Motor neuron (in vitro differentiated cells): ENCODE results near the gene CPSF6. TPM values are rescaled to one million over a fixed set of nuclear protein-coding genes. Genes with fewer than 3 reads are reported as not detected.
"Not testable (repeated sequence)": the region's sequence is repeated elsewhere in the genome, so short reads cannot be mapped to it uniquely, and the experiment has no call there.

Experiments used
- ATAC-seq, 8 experiments: fragments of 200-7000 bp; cut with Tn5 transposase; replicated peaks in 6 of 8; 2 replicates each; pipeline ENCODE4 v1.8.0; 2021; ENCODE audit warnings: mild to moderate bottlenecking in 8 of 8, moderate library complexity in 8 of 8
- H3K27ac ChIP-seq, 2 donors: fragments of 250-450 bp; sonication (Bioruptor Pico); 2 replicates each; pipeline ENCODE4 v1.9.0; 2021; ENCODE audit warnings: antibody characterized with exemption in 2 of 2, mild to moderate bottlenecking in 2 of 2, moderate library complexity in 1 of 2
- H3K4me1 ChIP-seq, 2 donors: fragments of 250-450 bp; sonication (Bioruptor Pico); replicated peaks in 1 of 2; 2 replicates each; pipeline ENCODE4 v1.6.1; 2021; ENCODE audit warnings: antibody characterized with exemption in 2 of 2, mild to moderate bottlenecking in 2 of 2, moderate library complexity in 1 of 2
- H3K4me3 ChIP-seq, 5 donors: fragments of 250-450 bp; sonication (Bioruptor Pico); 2 replicates each; pipeline ENCODE4 v1.9.0; 2021; ENCODE audit warnings: antibody characterized with exemption in 5 of 5, mild to moderate bottlenecking in 5 of 5, moderate library complexity in 4 of 5
- WGBS, 10 experiments: fragments of 450-650 bp; shearing (Covaris generic); methylation state at CpG; one replicate each; pipeline ENCODE4 v1.0.0; 2022; 5-methylcytosine and 5-hydroxymethylcytosine counted together
- in situ Hi-C, 9 experiments: fragments of 400-800 bp; cut with MboI; loops; one replicate each; pipeline ENCODE4 v1.15.0; 2021; ENCODE audit warnings: low sequenced_read_pairs in 9 of 9, low pct_unique_long_range_greater_than_20kb in 2 of 9; ENCODE audit not compliant: unreplicated experiment in 9 of 9
- total RNA-seq, 8 experiments: library from RNA; unstranded; fragments of 300-600 nt; gene quantifications; 2 replicates each; pipeline versions ENCODE4 v1.2.3 to v1.2.4, GENCODE V29; 2022

CPSF6 gene
- total RNA-seq, 8 experiments from 2014 or later, result 31.1 to 95.1 (median 63.8) TPM

DNA sequence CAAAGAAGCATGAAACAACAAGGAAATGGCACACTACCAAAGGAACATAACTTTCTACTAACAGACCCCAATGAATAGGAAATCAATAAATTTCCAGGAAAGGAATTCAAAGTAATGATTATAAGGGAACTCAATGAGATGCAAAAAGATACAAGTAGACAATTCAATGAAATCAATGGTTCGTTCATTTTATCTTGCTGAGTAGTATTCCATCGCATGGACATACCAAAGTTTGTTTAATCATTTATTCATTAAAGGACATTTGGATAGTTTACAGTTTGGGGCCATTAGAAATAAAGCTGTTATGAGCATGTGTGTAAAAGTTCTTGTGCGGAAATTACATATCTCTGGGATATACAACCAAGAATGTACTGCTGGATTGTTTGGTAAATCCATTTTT lies 73.8 kb downstream of the CPSF6 start:
- in situ Hi-C loops, result no loop called here
- no peak overlapping the region for H3K27ac ChIP-seq
- H3K4me3 ChIP-seq, result no peak overlapping the region
- no peaks in the 10 kb centered on the region for H3K4me1 ChIP-seq
- WGBS, 10 experiments, result 30 to 100% (median 74%) methylated on average over 1 to 3 of the region's 3 CpGs; no CpG with 5 or more reads in 1 of the 10 experiments
- ATAC-seq, result no peak

GRCh38 chr12:69316784-69317183 lies 77.4 kb downstream of the CPSF6 start:
- H3K4me3 ChIP-seq, ATAC-seq, in situ Hi-C loops, H3K27ac ChIP-seq, H3K4me1 ChIP-seq: not testable (repeated sequence)

DNA sequence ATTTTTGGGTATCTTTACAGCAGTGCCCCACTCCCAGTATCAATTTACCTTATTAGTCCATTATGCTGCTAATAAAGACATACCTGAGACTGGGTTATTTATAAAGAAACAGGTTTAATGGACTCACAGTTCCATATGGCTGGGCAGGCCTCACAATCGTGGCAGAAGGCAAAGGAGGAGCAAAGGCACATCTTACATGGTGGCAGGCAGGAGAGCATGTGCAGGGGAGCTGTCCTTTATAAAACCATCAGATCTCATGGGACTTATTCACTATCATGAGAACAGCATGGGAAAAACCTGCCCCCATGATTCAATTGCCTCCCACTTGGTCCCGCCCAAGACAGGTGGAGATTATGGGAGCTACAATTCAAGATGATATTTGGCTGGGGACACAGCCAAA lies 77.9 kb downstream of the CPSF6 start:
- H3K27ac ChIP-seq, ATAC-seq, H3K4me3 ChIP-seq, H3K4me1 ChIP-seq, in situ Hi-C loops: not testable (repeated sequence)
- WGBS, 10 experiments, result 0 to 100% (median 60%) methylated on average over 1 to 2 of the region's 2 CpGs; no CpG with 5 or more reads in 3 of the 10 experiments

- H3K27ac ChIP-seq, result no peak overlapping the region
- H3K4me3 ChIP-seq, result no peak overlapping the region
- 50 to 96% (median 83%) methylated on average over 1 to 2 of the region's 2 CpGs; no CpG with 5 or more reads in 2 of the 10 experiments for WGBS, 10 experiments
- in situ Hi-C loops, result no loop called here
- no peak for ATAC-seq
- no peaks in the 10 kb centered on the region for H3K4me1 ChIP-seq
Measured at GRCh38 chr12:69318225-69318624, 78.9 kb downstream of the CPSF6 start.

- no peak for ATAC-seq
- no peak overlapping the region for H3K27ac ChIP-seq
- no peak overlapping the region for H3K4me3 ChIP-seq
- in situ Hi-C loops, result no loop called here
- H3K4me1 ChIP-seq, result no peaks in the 10 kb centered on the region
- 88 to 100% (median 100%) methylated on average over 1 of the region's 1 CpG; no CpG with 5 or more reads in 7 of the 10 experiments for WGBS, 10 experiments
Measured at GRCh38 chr12:69321351-69321750, 82.0 kb downstream of the CPSF6 start.

Other genes starting within 250 kb of the CPSF6 start
- gene LYZ, start 108.8 kb downstream of the CPSF6 start, total RNA-seq, result under 1 TPM in 4 of 8 experiments, not detected in 4; 0.11 to 0.31 (median 0.18) TPM
- gene YEATS4, start 120.2 kb downstream of the CPSF6 start, total RNA-seq, result 10 to 100 TPM; 16.1 to 33.4 (median 28.5) TPM
- gene FRS2, start 230.8 kb downstream of the CPSF6 start, total RNA-seq, result 10 to 100 TPM; 20.9 to 49.0 (median 32.6) TPM